ENCODE results near the gene CDC14A.

Gene CDC14A

GRCh38 chr1:100499194-100499811 is 147.0 kb downstream of the CDC14A start:
- no peak for DNase-seq

DNA sequence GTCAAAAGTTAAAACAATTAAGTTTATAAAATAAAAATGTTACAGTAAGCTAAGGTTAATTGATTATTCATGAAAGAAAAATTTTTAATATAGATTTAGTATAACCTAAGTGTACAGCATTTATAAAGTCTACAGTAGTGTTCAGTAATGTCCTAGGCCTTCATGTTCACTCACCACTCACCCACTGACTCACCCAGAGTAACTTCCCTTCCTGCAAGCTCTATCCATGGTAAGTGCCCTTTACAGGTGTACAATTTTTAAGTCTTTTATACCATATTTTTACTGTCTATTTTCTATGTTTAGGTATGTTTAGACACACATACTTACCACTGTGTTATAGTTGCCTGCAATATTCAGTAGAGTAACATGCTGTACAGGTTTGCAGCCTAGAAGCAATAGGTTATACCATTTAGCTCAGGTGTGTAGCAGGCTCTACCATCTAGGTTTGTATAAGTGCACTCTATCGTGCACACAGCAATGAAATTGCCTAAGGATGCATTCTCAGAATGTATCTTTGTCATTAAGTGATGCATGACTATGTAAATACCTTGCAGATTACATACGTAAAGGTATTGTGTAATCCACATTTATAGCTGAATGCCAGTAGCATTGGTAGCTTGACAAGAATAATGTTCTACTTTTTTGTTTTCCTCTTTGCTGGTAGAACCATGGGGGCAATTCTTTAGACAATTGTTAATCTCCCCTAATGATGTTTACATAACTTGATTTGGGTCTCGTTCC is 149.9 kb downstream of the CDC14A start:
- DNase-seq: no peak

DNA sequence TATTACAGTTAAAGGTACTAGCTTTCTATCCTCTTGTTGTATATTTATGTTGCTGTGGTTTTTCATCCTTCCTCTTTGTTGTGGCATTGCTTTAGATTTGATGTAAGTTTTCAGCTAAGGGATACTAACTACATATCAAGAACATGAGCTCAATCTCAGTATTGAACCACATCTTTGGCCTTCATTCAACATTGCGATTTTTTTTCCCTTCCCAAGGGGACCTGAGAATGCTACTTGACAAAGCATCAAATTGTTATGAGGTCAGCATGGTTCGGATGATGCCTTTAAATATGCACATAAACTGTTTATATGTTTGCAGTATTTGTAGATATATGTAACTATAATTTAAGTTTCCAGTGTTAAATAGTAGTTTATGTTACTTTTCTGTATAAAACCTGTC is 153.9 kb downstream of the CDC14A start:
- no peak for DNase-seq

- DNase-seq: no peak
Measured at GRCh38 chr1:100510451-100510850, 158.1 kb downstream of the CDC14A start.

GRCh38 chr1:100511058-100511457 is 158.8 kb downstream of the CDC14A start:
- no peak for DNase-seq

DNA sequence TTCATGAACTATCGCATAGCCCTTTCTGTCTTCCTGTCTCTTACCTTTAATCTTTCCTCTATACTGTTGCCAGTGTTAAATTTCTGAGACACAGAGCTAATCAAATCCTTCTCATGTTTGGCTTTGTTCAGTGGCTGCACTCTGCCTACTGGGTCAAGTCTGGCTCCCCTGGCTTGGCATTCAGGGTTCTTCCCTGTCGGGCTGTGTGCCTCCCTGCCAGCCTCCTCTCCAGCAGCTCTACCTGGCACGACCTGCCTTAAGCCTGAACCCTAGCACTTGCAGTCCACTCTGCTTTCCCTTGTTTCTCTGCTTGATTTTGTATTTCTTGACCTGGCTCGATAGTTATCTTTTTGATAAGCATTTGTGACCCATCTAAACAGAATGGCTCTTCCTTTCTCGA is 159.5 kb downstream of the CDC14A start:
- no peak for DNase-seq

- DNase-seq: no peak
Measured at GRCh38 chr1:100512803-100513352, 160.6 kb downstream of the CDC14A start.

- no peak for DNase-seq
Measured at GRCh38 chr1:100516857-100517256, 164.6 kb downstream of the CDC14A start.

DNA sequence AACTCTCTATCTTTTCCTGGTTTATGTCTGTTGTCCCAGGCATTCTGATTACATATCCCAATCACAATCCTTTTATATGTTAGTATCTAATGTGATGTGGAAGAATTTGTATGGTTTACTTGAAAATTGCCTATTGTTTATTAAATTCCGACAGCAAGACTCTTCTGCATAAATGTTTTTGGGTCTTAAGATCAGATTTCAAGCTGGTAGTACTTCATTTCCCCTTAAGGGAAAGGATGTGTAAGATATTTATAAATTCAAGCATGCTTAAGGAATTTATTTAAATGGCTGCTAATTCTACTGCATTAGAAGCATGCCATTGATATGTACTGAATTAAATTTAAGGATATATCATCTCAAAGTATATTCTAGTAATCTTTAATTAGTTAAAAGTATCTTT is 165.2 kb downstream of the CDC14A start:
- DNase-seq: no peak

DNA sequence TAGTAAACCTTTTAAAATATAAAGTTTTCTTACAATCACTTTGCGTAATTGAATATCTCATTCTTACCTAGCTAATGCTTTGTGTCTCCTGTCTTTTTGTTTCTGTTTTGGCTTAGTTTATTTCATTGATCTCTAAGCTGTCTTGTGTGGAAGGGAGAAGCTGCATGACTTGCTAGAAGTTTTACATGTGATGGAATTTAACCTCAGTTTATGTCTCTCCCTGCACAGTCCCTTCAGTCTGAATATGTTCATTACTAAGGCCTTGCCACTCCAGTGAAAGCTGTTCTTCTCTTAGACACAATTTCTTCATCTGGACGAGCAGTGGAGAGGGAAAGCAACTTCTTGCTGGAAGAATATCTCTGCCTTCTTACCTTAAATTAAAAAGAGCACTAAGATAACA is 165.7 kb downstream of the CDC14A start:
- DNase-seq: no peak

- no peak for DNase-seq
Measured at GRCh38 chr1:100523038-100523652, 170.8 kb downstream of the CDC14A start.

- no peak for DNase-seq
Measured at GRCh38 chr1:100524355-100524754, 172.0 kb downstream of the CDC14A start.

DNA sequence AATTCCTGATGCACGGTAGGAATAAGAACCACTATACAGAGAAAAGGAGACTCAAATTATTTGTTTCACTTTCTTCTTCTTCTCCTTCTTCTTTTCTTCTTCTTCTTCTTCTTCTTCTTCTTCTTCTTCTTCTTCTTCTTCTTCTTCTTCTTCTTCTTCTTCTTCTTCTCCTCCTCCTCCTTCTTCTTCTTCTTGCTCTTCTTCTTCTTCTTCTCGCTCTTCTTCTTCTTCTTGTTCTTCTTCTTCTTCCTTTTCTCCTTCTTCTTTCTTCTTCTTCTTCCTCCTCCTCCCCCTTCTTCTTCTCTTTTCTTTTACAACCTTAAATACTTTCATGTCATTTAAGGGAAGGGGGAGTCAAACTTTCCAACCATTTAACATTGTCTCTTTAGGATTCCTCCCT is 174.6 kb downstream of the CDC14A start:
- no peak for DNase-seq

GRCh38 chr1:100528871-100529270 is 176.6 kb downstream of the CDC14A start:
- DNase-seq: no peak

DNA sequence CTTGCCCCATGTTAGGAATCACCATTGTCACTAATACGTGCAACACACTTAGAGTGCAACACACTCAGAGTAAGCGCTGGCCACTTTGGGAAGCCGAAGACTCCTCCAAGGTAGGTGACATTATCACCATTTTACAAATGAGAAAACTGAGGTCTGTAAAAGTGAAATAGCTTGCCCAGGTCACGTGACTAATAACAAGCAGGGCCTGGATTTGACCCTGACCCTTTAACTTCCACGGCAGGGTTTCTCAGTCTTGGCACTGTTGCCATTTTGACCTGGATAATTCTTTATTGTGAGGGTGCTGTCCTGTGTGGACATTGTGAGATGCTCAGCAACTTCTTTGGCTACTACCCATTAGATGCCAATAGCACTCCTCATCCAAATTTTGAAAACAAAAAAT is 177.8 kb downstream of the CDC14A start:
- DNase-seq: no peak

GRCh38 chr1:100530880-100531487 is 178.7 kb downstream of the CDC14A start:
- DNase-seq: no peak

- no peak for DNase-seq
Measured at GRCh38 chr1:100532645-100533044, 180.3 kb downstream of the CDC14A start.

GRCh38 chr1:100535264-100535663 is 183.0 kb downstream of the CDC14A start:
- DNase-seq: no peak

DNA sequence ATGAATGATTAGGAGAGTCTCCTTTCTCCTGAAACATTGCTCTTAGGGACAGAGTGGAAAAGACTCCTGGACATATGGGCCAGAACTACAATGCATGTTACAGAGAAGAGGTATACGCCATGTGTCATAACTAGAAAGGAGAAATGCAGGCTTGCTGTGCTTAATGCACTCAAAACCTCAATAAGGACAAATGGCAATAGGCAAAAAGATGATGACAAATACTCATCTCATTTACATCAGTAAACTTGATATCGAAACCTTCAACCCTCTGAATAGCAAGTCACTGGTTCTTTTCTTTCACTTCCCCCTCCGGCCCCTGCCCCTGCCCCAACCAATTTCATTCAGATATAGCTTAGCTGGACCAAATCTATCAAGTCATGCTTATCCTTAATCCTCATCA is 183.7 kb downstream of the CDC14A start:
- no peak for DNase-seq

DNA sequence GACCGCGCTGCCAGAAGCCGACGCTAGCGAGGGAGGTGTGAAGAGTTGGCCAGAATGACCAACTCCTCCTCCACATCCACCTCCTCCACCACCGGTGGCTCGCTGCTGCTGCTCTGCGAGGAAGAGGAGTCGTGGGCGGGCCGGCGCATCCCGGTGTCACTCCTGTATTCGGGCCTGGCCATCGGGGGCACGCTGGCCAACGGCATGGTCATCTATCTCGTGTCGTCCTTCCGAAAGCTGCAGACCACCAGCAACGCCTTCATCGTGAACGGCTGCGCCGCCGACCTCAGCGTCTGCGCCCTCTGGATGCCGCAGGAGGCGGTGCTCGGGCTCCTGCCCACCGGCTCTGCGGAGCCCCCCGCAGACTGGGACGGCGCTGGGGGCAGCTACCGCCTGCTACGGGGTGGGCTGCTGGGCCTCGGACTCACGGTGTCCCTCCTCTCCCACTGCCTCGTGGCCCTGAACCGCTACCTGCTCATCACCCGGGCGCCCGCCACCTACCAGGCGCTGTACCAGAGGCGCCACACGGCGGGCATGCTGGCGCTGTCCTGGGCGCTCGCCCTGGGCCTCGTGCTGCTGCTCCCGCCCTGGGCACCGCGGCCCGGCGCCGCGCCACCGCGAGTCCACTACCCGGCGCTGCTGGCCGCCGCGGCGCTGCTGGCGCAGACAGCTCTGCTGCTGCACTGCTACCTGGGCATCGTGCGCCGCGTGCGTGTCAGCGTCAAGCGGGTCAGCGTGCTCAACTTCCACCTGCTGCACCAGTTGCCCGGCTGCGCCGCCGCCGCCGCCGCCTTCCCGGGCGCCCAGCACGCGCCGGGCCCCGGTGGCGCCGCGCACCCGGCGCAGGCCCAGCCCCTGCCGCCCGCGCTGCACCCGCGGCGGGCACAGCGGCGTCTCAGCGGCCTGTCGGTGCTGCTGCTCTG is 186.9 kb downstream of the CDC14A start:
- no peak for DNase-seq

DNA sequence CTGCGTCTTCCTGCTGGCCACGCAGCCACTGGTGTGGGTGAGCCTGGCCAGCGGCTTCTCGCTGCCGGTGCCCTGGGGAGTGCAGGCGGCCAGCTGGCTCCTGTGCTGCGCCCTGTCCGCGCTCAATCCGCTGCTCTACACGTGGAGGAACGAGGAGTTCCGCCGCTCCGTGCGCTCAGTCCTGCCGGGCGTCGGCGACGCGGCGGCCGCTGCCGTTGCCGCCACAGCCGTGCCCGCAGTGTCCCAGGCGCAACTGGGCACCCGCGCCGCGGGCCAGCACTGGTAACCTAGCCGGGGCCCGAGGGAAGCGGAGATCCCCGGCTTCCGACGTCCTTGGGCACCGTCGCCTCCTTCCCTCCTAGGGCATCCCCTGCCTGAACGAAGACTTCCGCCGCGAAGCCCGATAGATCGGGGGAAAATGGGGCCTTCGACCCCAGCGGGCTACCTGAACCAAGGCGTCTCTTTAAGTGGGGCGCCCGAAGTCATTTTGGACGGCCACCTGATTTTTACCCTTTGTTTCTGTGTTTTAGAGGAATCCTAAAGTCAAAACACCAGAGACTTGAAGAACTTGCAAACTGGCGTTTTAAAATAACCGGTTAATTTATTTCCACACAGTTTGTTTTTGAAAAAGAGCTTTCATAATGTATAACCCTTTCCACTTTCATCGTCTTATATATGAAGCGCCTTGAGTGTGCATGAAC is 187.7 kb downstream of the CDC14A start:
- no peak for DNase-seq

DNA sequence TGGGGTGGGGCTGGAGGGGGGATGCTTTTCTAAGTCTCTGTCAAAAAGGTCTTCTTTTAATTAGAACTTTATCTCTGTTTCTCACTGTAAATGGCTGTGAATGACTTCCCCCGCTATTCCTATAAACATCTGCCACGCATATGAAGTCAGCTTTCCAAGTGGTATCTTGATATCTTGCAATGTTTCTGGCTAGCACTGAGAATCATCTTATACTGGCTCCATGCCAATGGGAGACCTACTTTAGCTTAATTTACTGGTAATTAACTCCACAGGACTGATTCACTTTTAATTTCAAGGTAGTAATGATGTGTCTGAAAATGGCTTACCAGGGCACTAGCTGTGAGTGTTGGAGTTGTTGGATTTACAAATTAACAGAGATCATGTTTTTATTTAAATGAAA is 190.0 kb downstream of the CDC14A start:
- DNase-seq: no peak
